Panc1 (cell line): ENCODE data around the gene BTBD19. TPM values are rescaled to one million over a fixed set of nuclear protein-coding genes. Genes with fewer than 3 reads are reported as not detected.

Source experiments
- ATAC-seq: fragments of 200-7000 bp; cut with Tn5 transposase; 2 replicates; pipeline ENCODE4 v1.9.1; 2020; ENCODE audit warnings: mild to moderate bottlenecking, moderate library complexity
- BruUV-seq: library from RNA; stranded (reverse); fragments of 400-500 nt; replicated peaks from 2 replicates; lab custom pipeline; 2021; lab: Mats Ljungman, UMichigan
- CTCF ChIA-PET: fragments of 300-600 bp; sonication (Branson Sonifier 250); formaldehyde crosslinking; loops from one replicate; lab custom pipeline; 2022; ENCODE audit warnings: antibody characterized with exemption; lab: Charles Lee
- POLR2A ChIA-PET: fragments of 300-600 bp; sonication (Branson Sonifier 250); formaldehyde crosslinking; loops from one replicate; lab custom pipeline; 2022; ENCODE audit warnings: antibody characterized with exemption; lab: Charles Lee
- DNase-seq: peaks from one replicate; pipeline ENCODE4 v3.0.0-alpha.2; 2010; ENCODE audit warnings: low read depth, low spot score
- H3K27ac ChIP-seq: 2 replicates; pipeline ENCODE4 v1.5.1; 2011; ENCODE audit warnings: mild to moderate bottlenecking, low read length, inconsistent platforms
- H3K27me3 ChIP-seq: fragments of 200-500 bp; sonication (Bioruptor generic); 2 replicates; pipeline ENCODE4 v1.6.0; 2014; ENCODE audit warnings: low read length, inconsistent platforms; ENCODE audit not compliant: control insufficient read depth, insufficient read depth
- H3K36me3 ChIP-seq: fragments of 200-500 bp; sonication (Bioruptor generic); 2 replicates; pipeline ENCODE4 v1.5.1; 2014; ENCODE audit warnings: inconsistent platforms, mild to moderate bottlenecking, low read length, moderate library complexity; ENCODE audit not compliant: control insufficient read depth, insufficient read depth
- H3K4me1 ChIP-seq: 2 replicates; pipeline ENCODE4 v1.5.1; 2011; ENCODE audit warnings: inconsistent platforms, mild to moderate bottlenecking, low read length, moderate library complexity; ENCODE audit not compliant: control insufficient read depth, insufficient read depth
- H3K4me3 ChIP-seq, 2 experiments: 2 replicates each; pipeline ENCODE4 v1.5.1; 2011 to 2012; ENCODE audit warnings: low read depth in 2 of 2, low read length in 2 of 2, mild to moderate bottlenecking in 2 of 2, inconsistent platforms in 1 of 2, moderate library complexity in 1 of 2
- H3K9me3 ChIP-seq: fragments of 200-500 bp; sonication (Bioruptor generic); 2 replicates; pipeline ENCODE4 v1.5.1; 2014; ENCODE audit warnings: low read depth, mild to moderate bottlenecking, inconsistent platforms, low read length, moderate library complexity; ENCODE audit not compliant: control insufficient read depth, insufficient read depth
- CTCF ChIP-seq: fragments of 450-650 bp; IDR thresholded peaks from 2 replicates; pipeline ENCODE4 v1.5.1; 2017; ENCODE audit warnings: mild to moderate bottlenecking
- POLR2AphosphoS5 ChIP-seq: IDR thresholded peaks from 2 replicates; pipeline ENCODE4 v1.6.1; 2012; ENCODE audit warnings: mild to moderate bottlenecking, low read depth, low read length, moderate library complexity
- REST ChIP-seq, 2 experiments: IDR thresholded peaks; 2 replicates each; pipeline ENCODE4 v1.6.1; 2011 to 2012; ENCODE audit warnings: low read depth in 2 of 2, control low read depth in 1 of 2, low read length in 1 of 2, mild to moderate bottlenecking in 1 of 2, moderate library complexity in 1 of 2; ENCODE audit not compliant: insufficient read depth in 1 of 2
- SIN3A ChIP-seq: IDR thresholded peaks from 2 replicates; pipeline ENCODE4 v1.6.1; 2012; ENCODE audit warnings: low read depth, mild to moderate bottlenecking, low read length, moderate library complexity, borderline replicate concordance; ENCODE audit not compliant: insufficient read depth
- TCF7L2 ChIP-seq: IDR thresholded peaks from 2 replicates; pipeline ENCODE4 v1.6.1; 2011; ENCODE audit warnings: mild to moderate bottlenecking, low read depth, low read length, inconsistent platforms
- in situ Hi-C: cut with HindIII; loops from 2 replicates; pipeline ENCODE4 v1.10.0; 2016; ENCODE audit warnings: low sequenced_read_pairs, low pct_unique_long_range_greater_than_20kb
- intact Hi-C: fragments of 100-400 bp; cut with micrococcal nuclease; formaldehyde crosslinking; loops from one replicate; pipeline ENCODE4 v1.10.0; 2022; ENCODE audit not compliant: unreplicated experiment
- total RNA-seq: library from RNA; stranded (reverse); gene quantifications from one replicate; pipeline ENCODE4 v1.2.1, GENCODE V29; 2021; ENCODE audit not compliant: unreplicated experiment

Gene BTBD19
- total RNA-seq, 1 experiment from 2014 or later: 2.6 TPM

GRCh38 chr1:44847845-44848244 is 39.5 kb downstream of the BTBD19 start:
- DNase-seq (no peak), ATAC-seq (no peak)
- TF ChIP-seq SIN3A (no peak), REST (IDR thresholded peaks at IDR 0.05; ENCODE audit: insufficient read depth in 1 of 2, low read depth in 2 of 2, low read length in 1 of 2) (no peak), CTCF (no peak), TCF7L2 (no peak), POLR2AphosphoS5 (no peak)
- intact Hi-C loops: no loop called here
- ChIA-PET POLR2A (no interaction called here), CTCF (interaction anchor here (0.6 kb wide), 1 partner anchor 94 kb away, joined by 7 read pairs; no protein-coding TSS in a partner anchor)
- no peak overlapping the region for H3K4me3 ChIP-seq
- no peak overlapping the region for H3K27ac ChIP-seq
- no peaks in the 10 kb centered on the region for H3K4me1 ChIP-seq
- H3K36me3 ChIP-seq: no peaks in the 10 kb centered on the region
- no TSS peak for BruUV-seq
- no peaks in the 10 kb centered on the region for H3K9me3 ChIP-seq
- H3K27me3 ChIP-seq: no peaks in the 10 kb centered on the region
- in situ Hi-C loops: no loop called here

- in situ Hi-C loops (no loop called here), intact Hi-C loops (no loop called here)
- BruUV-seq: no TSS peak
- no peaks in the 10 kb centered on the region for H3K4me1 ChIP-seq
- DNase-seq (no peak), ATAC-seq (no peak)
- CTCF ChIA-PET: interaction anchor here (0.6 to 1.1 kb wide), 2 partner anchors 12 to 93 kb away, joined by 3 to 7 read pairs; no protein-coding TSS in a partner anchor
- H3K4me3 ChIP-seq: no peak overlapping the region
- no peak overlapping the region for H3K27ac ChIP-seq
- no peaks in the 10 kb centered on the region for H3K27me3 ChIP-seq
- H3K36me3 ChIP-seq: no peaks in the 10 kb centered on the region
- TF ChIP-seq POLR2AphosphoS5 (no peak), TCF7L2 (no peak), SIN3A (no peak), REST (IDR thresholded peaks at IDR 0.05; ENCODE audit: insufficient read depth in 1 of 2, low read depth in 2 of 2, low read length in 1 of 2) (no peak), CTCF (no peak)
- no peaks in the 10 kb centered on the region for H3K9me3 ChIP-seq
- POLR2A ChIA-PET: interaction anchor here (0.5 kb wide), 1 partner anchor 543 kb away, joined by 5 read pairs; no protein-coding TSS in a partner anchor
Measured at GRCh38 chr1:44848456-44849181, 40.3 kb downstream of the BTBD19 start.
